ENCODE measurements around the gene KRT14.

The KRT14 gene

DNA sequence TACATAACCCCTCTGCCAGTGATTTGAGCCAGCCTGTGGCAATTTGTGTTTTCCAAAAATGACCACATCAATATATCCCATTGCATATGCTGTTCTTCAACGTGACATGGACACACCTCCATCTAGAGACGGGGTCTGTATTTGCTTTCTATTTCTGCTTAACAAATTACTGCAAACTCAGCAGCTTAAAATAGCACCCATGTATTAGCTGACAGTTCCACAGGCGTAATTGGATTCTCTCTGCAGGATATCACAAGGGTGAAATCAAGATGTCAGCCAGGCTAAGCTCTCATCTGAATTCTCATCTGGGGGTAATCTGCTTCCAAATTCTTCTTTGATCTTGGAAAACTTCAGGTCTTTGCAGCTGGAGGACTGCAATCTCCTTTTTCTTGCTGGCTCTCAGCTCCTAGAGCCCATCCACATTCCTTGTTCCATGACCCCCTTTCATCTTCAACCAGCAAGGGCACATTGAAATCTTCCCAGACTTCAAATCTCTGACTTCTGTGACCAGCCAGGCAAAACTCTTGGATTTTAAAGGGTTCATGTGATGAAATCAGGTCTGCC lies 23.0 kb downstream of the KRT14 start:
- peaks cover 10% of the 10 kb centered on the region for H3K4me1 Mint-ChIP-seq
- no peak overlapping the region for H3K4me3 Mint-ChIP-seq
- H3K27me3 Mint-ChIP-seq (ENCODE audit: low read depth), result peaks cover 38% of the 10 kb centered on the region
- no peaks in the 10 kb centered on the region for H3K9me3 Mint-ChIP-seq
- TF ChIP-seq, protein P1, sequence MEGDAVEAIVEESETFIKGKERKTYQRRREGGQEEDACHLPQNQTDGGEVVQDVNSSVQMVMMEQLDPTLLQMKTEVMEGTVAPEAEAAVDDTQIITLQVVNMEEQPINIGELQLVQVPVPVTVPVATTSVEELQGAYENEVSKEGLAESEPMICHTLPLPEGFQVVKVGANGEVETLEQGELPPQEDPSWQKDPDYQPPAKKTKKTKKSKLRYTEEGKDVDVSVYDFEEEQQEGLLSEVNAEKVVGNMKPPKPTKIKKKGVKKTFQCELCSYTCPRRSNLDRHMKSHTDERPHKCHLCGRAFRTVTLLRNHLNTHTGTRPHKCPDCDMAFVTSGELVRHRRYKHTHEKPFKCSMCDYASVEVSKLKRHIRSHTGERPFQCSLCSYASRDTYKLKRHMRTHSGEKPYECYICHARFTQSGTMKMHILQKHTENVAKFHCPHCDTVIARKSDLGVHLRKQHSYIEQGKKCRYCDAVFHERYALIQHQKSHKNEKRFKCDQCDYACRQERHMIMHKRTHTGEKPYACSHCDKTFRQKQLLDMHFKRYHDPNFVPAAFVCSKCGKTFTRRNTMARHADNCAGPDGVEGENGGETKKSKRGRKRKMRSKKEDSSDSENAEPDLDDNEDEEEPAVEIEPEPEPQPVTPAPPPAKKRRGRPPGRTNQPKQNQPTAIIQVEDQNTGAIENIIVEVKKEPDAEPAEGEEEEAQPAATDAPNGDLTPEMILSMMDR (IDR thresholded peaks at IDR 0.05; ENCODE audit: unreplicated experiment in 3 of 3), result no peak
- H3K27ac Mint-ChIP-seq, result no peak overlapping the region
- no peaks in the 10 kb centered on the region for H3K36me3 Mint-ChIP-seq (ENCODE audit: low read depth)

DNA sequence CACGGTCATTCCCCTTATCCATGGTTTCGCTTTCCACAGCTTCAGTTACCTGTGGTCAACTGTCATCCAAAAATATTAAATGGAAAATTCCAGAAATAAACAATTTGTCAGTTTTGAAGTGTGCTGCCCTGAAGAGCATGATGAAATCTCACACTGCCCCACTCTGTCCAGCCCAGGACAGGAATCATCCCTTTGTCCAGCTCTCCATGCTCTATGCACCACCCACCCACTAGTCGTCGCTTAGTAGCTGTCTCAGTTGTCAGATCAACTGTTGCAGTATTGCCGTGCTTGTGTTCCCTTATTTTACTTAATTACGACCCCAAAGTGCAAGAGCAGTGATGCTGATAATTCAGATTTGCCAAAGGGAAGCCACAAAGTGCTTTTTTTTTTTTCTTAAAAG lies 25.1 kb downstream of the KRT14 start:
- no peak overlapping the region for H3K27ac Mint-ChIP-seq
- peaks cover 10% of the 10 kb centered on the region for H3K4me1 Mint-ChIP-seq
- H3K36me3 Mint-ChIP-seq (ENCODE audit: low read depth), result no peaks in the 10 kb centered on the region
- H3K9me3 Mint-ChIP-seq, result no peaks in the 10 kb centered on the region
- TF ChIP-seq, protein P1 (IDR thresholded peaks at IDR 0.05; ENCODE audit: unreplicated experiment in 3 of 3), result no peak
- H3K27me3 Mint-ChIP-seq (ENCODE audit: low read depth), result peaks cover 36% of the 10 kb centered on the region
- no peak overlapping the region for H3K4me3 Mint-ChIP-seq

DNA sequence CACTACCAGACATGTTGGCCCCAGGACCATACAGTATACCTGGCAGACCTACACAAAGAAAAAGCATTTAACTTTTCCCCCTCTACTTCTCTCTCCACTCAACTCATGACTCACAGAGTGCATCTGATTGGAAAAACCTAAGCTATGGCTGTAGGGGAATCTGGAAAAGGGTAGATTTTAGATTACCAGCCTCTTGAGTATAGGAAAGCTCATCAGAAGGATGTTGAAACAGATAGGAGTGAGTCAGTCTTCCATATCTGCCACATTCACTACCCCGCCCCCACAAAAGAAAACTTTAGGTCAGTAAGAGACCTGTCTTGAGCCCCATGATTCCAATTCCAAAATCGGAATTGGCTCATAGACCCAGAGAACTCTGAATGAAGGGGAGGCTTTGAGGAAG lies 27.1 kb downstream of the KRT14 start:
- Mint-ChIP-seq H3K9me3 (no peaks in the 10 kb centered on the region), H3K4me1 (peaks cover 10% of the 10 kb centered on the region), H3K27me3 (ENCODE audit: low read depth) (peaks cover 34% of the 10 kb centered on the region), H3K36me3 (ENCODE audit: low read depth) (no peaks in the 10 kb centered on the region), H3K27ac (no peak overlapping the region), H3K4me3 (no peak overlapping the region)
- TF ChIP-seq, protein P1 (IDR thresholded peaks at IDR 0.05; ENCODE audit: unreplicated experiment in 3 of 3), result no peak

DNA sequence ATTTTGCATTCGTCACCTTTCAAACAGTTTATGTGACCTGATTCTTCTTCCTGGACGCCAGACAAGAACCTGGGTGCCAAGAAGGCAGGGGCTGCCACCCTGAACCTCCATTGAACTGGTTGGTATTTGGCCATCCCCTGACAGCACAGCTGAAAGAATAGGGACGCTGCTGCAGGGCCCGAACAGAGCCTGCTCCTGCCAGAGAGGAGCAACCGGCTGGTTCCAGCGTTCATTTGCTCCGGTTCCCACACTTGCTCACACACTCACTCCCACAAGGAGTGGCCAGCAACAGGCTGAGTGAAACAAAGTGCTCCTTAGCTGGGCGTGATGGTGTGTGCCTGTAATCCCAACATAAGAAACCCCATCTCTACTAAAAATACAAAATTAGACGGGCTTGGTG lies 29.8 kb downstream of the KRT14 start:
- H3K4me3 Mint-ChIP-seq, result no peak overlapping the region
- TF ChIP-seq, protein P1 (IDR thresholded peaks at IDR 0.05; ENCODE audit: unreplicated experiment in 3 of 3), result no peak
- no peaks in the 10 kb centered on the region for H3K36me3 Mint-ChIP-seq (ENCODE audit: low read depth)
- H3K9me3 Mint-ChIP-seq, result no peaks in the 10 kb centered on the region
- no peak overlapping the region for H3K27ac Mint-ChIP-seq
- peaks cover 4% of the 10 kb centered on the region for H3K4me1 Mint-ChIP-seq
- H3K27me3 Mint-ChIP-seq (ENCODE audit: low read depth), result peaks cover 37% of the 10 kb centered on the region

DNA sequence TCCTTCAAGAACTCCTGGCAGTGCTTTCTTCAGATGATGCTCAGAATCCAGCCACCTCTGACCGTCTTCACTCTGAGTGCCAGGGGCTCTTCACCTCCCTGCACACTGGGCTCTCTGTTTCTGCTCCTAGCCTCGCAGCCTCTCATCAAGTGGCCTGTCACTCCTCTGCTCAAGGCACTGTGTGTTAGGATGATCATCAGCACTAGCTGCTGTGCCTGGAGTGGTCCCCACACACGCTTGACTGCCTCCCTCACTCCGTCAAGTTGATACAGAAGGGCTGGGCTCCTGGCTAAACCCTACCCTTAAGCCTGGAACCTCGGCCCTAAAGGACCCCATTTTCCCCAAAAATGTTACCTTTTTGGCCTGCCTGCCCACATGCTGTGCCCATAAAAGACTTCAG lies 30.4 kb downstream of the KRT14 start:
- TF ChIP-seq, protein P1 (IDR thresholded peaks at IDR 0.05; ENCODE audit: unreplicated experiment in 3 of 3), result no peak
- Mint-ChIP-seq H3K27ac (no peak overlapping the region), H3K4me3 (no peak overlapping the region), H3K4me1 (peaks cover 4% of the 10 kb centered on the region), H3K36me3 (ENCODE audit: low read depth) (no peaks in the 10 kb centered on the region), H3K9me3 (no peaks in the 10 kb centered on the region), H3K27me3 (ENCODE audit: low read depth) (peaks cover 34% of the 10 kb centered on the region)

DNA sequence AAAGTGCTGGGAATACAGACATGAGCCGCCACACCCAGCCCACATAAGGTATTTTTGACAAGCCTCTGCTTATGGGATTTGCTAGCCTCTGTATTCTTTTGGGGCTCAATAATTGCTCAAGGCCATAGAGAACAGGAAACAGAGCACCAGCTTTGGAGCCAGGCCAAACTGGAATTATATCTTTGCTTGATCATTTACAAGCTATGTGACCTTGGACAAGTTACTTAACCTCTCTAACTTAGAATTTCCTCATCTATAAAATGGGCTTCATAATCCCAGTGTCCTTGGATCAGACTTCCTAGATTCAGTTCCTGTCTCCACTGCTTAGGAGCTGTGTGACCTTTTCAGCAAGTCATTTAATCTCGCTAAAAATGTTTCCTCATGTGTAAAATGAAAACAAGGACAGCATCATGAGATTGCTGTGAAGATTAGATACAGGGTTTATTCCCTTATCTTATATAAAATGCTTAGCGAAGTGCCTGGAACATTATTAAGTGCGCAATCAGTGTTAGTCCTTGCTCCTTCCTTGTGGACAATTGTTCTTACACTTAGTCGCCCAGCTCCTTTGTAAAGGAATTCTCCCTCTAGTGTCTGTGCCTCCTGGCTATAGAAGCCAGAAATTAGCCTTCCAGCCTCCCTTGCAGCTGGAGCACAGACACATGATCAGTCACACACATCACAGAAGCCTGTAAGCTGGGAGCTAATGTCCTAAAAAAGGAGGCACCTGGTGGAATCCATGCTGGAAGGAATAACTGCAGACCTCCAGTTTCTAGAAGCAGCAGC lies 31.4 kb downstream of the KRT14 start:
- H3K36me3 Mint-ChIP-seq (ENCODE audit: low read depth), result no peaks in the 10 kb centered on the region
- no peak overlapping the region for H3K27ac Mint-ChIP-seq
- H3K4me3 Mint-ChIP-seq, result no peak overlapping the region
- H3K4me1 Mint-ChIP-seq, result peaks cover 4% of the 10 kb centered on the region
- H3K27me3 Mint-ChIP-seq (ENCODE audit: low read depth), result peaks cover 34% of the 10 kb centered on the region
- H3K9me3 Mint-ChIP-seq, result no peaks in the 10 kb centered on the region
- TF ChIP-seq, protein P1 (IDR thresholded peaks at IDR 0.05; ENCODE audit: unreplicated experiment in 3 of 3), result no peak
